Thymus (tissue), 11 donors: ENCODE results near the gene ZNF296. TPM values are rescaled to one million over a fixed set of nuclear protein-coding genes. Genes with fewer than 3 reads are reported as not detected.
A peak's percentile ranks its signal among the peaks of the same experiment; 100 is the strongest.

ENCODE experiments used
- DNase-seq, 9 donors: peaks; one replicate each; pipeline ENCODE4 v3.0.0-alpha.2; 2013; ENCODE audit warnings: low spot score in 9 of 9, low read depth in 6 of 9, missing footprints in 1 of 9
- H3K27ac ChIP-seq, 2 donors: one replicate each; pipeline ENCODE4 v1.5.1; 2013; ENCODE audit warnings: control low read depth in 1 of 2, low read depth in 1 of 2, low read length in 1 of 2, mild to moderate bottlenecking in 1 of 2, moderate library complexity in 1 of 2
- H3K27me3 ChIP-seq, 2 donors: one replicate each; pipeline ENCODE4 v1.5.1; 2013; ENCODE audit warnings: low read length in 1 of 2; ENCODE audit not compliant: control insufficient read depth in 2 of 2, insufficient read depth in 1 of 2
- H3K36me3 ChIP-seq, 2 donors: one replicate each; pipeline ENCODE4 v1.5.1; 2013; ENCODE audit warnings: low read length in 1 of 2, mild to moderate bottlenecking in 1 of 2, moderate library complexity in 1 of 2; ENCODE audit not compliant: control insufficient read depth in 2 of 2, insufficient read depth in 2 of 2
- H3K4me1 ChIP-seq, 2 donors: one replicate each; pipeline ENCODE4 v1.5.1; 2013; ENCODE audit warnings: low read length in 2 of 2; ENCODE audit not compliant: control insufficient read depth in 2 of 2, insufficient read depth in 2 of 2
- H3K4me3 ChIP-seq, 2 donors: one replicate each; pipeline ENCODE4 v1.5.1; 2013; ENCODE audit warnings: low read length in 2 of 2, control low read depth in 1 of 2, mild to moderate bottlenecking in 1 of 2
- H3K9me3 ChIP-seq, 2 donors: one replicate each; pipeline ENCODE4 v1.5.1; 2013; ENCODE audit warnings: low read length in 1 of 2, mild to moderate bottlenecking in 1 of 2; ENCODE audit not compliant: control insufficient read depth in 2 of 2, insufficient read depth in 1 of 2
- WGBS: extraction: QIAGEN DNeasy Blood & Tissue Kit; methylation state at CpG from one replicate; pipeline ENCODE4 v1.1.7; 2013; 5-methylcytosine and 5-hydroxymethylcytosine counted together
- polyA plus RNA-seq: library from polyadenylated mRNA; stranded (reverse); fragments of 200-250 nt; gene quantifications from one replicate; pipeline ENCODE4 v1.2.3, GENCODE V29; 2013
- total RNA-seq: library from RNA; stranded (reverse); fragments of 120-200 nt; gene quantifications from one replicate; pipeline ENCODE4 v1.2.4, GENCODE V29; 2013
- donor health status: healthy.

ZNF296 gene
- total and polyA plus RNA-seq, 2 donors, result 0.19 to 2.9 TPM

DNA sequence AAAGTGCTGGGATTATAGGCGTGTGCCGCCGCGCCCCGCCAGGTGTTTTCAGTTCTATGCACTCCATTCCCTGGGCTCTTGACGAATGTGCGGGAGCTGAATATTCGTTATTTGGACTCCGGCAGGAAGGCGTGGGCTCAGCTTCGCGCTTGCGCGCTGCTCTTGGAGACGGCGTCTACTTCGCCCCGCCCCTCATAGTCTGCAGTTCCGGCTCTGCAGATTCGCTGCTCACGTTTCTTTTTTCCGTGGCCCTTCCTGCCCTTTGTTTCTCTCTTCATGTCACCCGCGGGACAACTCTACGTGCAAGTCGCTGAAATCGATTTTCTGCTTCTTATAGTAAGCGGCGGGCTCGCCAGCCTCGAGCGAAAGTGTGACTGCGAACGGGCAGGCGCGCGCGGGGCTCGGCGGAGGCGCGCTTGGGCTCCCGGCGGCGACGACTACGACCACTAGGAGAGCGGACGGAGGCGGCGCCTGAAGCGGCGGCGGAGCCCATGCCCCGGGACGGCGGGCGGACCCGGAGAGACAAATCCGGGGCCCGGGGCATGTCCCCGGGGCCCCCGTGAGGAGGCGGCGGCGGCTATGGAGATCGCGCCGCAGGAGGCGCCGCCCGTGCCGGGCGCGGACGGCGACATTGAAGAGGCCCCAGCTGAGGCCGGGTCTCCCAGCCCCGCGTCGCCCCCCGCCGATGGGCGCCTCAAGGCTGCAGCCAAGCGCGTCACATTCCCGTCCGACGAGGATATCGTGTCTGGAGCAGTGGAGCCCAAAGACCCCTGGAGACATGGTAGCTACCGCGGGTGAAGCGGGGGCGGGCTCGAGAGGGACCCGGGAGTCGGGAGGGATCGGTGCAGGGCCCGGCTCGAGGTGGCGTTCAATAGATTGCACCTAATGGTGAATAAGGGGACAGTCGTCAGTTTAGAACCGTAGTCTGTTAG lies 16.7 kb upstream of the ZNF296 start, which contains the start of gene PPP1R37:
TSS of gene PPP1R37 (plus strand) at position 433 of the 932 bp plus-strand sequence. CDS start at position 580, 147 bp downstream.
- Histone ChIP-seq H3K9me3 (peaks cover 0 to 4% of the 10 kb centered on the region in 2 donors), H3K27ac (peak within 1 kb of the TSS; percentile 97 to 98), H3K4me1 (peaks cover 23 to 46% of the 10 kb centered on the region in 2 donors), H3K27me3 (no peaks in the 10 kb centered on the region), H3K36me3 (peaks cover 15 to 29% of the 10 kb centered on the region in 2 donors), H3K4me3 (peak within 1 kb of the TSS; percentile 77 to 92)
- DNase-seq, result peak; percentile 90 to 98 (median 95)
- under 1% methylated on average over 103 of the region's 103 CpGs for WGBS

DNA sequence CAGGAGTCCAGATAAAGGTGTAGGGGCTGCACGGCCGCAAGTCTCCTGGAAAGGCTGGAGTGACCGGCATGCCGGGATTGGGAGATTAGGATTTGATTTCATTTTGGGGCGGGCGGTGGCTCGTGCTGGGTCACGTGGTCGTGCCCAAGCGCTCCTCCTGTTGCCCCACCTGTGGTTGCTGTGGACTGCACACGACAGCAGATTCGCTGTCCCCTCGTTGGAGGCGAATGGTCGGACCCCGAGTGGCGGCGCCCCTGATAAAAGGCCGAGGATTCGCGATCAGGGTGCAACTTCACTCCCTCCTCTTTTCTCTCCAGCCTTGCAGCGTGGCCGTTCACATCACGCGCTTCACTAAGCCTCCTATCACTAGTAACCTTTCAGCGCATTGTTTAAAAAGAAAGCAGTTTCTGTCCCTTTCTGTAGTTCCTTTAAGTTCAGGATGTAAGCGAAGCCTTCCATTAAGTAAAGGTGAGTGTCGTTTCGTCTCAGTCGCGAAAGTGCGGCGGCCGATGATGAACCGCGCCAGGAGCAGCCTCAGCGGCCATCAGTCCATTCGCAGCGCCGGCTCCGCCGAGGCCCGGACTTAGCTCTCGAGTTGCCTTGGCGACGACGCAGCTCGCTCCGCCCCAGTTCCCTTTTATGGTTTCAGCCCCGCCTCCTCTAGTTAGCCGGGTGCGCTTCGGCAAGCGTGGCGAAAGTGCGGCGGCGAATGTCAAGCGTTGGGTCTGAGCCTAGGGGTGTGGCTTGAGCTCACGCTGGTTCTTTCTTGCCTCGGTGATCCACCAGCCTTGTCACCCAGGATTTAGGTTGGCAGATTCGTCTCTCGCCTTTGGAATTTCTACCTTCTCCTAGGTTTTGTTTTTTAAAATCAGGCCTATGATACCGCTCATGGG lies 15.0 kb upstream of the ZNF296 start:
- H3K27ac ChIP-seq, result peak overlapping the region; percentile 97 to 98
- H3K4me3 ChIP-seq, result peak overlapping the region; percentile 77 to 92
- DNase-seq, result peak; percentile 90 to 99 (median 97)
- H3K27me3 ChIP-seq, result no peaks in the 10 kb centered on the region
- H3K9me3 ChIP-seq, result peaks cover 0 to 4% of the 10 kb centered on the region in 2 donors
- 38% methylated on average over 64 of the region's 64 CpGs for WGBS
- H3K4me1 ChIP-seq, result peaks cover 19 to 36% of the 10 kb centered on the region in 2 donors
- peaks cover 13 to 30% of the 10 kb centered on the region in 2 donors for H3K36me3 ChIP-seq

DNA sequence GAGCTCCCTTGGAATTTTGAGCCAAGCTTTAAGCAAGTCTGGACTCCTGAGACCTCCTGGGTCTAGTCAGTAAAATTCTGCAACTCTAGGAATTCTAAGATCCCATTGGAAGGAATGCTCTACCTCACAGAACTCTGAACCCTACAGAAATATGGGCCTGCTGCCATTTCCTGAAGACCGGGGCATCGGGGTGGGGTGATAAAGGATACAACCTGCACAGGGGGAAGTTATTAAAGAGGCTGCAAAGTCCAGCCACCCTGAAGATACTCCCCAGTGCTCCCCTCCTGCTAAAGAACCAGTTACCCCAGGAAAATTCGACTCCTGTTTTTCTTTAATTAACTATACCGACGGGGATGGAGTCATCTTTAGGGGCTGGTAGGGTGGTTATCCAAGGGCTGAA lies 14.3 kb upstream of the ZNF296 start:
- Histone ChIP-seq H3K4me3 (peak overlapping the region in 1 of 2 donors; percentile 92), H3K9me3 (peaks cover 0 to 4% of the 10 kb centered on the region in 2 donors), H3K4me1 (peaks cover 15 to 30% of the 10 kb centered on the region in 2 donors), H3K36me3 (peaks cover 14 to 23% of the 10 kb centered on the region in 2 donors), H3K27ac (no peak overlapping the region), H3K27me3 (no peaks in the 10 kb centered on the region)
- 92% methylated on average over 5 of the region's 5 CpGs for WGBS
- DNase-seq, result no peak

DNA sequence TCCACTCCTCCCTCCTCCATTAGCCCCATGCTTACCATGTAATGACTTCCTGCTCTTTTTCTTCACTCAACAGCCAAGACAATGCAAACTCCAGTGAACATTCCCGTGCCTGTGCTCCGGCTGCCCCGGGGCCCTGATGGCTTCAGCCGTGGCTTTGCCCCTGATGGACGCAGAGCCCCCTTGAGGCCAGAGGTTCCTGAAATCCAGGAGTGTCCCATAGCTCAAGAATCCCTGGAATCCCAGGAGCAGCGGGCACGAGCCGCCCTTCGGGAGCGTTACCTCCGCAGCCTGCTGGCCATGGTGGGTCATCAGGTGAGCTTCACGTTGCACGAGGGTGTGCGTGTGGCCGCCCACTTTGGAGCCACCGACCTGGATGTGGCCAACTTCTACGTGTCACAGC lies 13.8 kb upstream of the ZNF296 start:
- Histone ChIP-seq H3K36me3 (peaks cover 19 to 23% of the 10 kb centered on the region in 2 donors), H3K4me1 (peaks cover 15 to 29% of the 10 kb centered on the region in 2 donors), H3K27ac (no peak overlapping the region), H3K9me3 (peaks cover 0 to 4% of the 10 kb centered on the region in 2 donors), H3K4me3 (no peak overlapping the region), H3K27me3 (no peaks in the 10 kb centered on the region)
- no peak for DNase-seq
- WGBS, result 99% methylated on average over 17 of the region's 17 CpGs

DNA sequence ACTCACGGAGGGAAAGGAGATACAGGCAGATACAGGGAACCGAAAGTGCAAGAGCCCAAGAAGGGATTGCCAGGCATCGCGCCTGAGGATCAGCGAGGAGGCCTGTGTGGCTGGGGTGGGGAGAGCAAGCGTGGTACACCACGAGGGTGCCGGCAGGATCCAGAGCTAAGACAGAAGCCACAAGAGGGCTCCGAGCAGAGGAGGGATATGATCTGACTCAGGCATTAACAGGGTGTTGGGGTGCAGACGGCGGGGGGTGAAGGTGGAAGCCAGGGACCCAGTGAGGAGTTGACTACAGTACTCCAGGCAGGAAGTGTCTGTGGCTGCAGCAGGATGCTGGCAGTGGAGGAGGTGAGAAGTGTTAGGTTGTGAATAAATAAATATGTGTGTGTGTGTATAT lies 11.3 kb upstream of the ZNF296 start:
- 21% methylated on average over 11 of the region's 11 CpGs for WGBS
- H3K4me1 ChIP-seq, result peaks cover 4 to 14% of the 10 kb centered on the region in 2 donors
- peaks cover 23 to 26% of the 10 kb centered on the region in 2 donors for H3K36me3 ChIP-seq
- H3K27me3 ChIP-seq, result no peaks in the 10 kb centered on the region
- H3K27ac ChIP-seq, result peak overlapping the region in 1 of 2 donors; percentile 47
- peaks cover 0 to 4% of the 10 kb centered on the region in 2 donors for H3K9me3 ChIP-seq
- no peak overlapping the region for H3K4me3 ChIP-seq
- DNase-seq, result no peak

DNA sequence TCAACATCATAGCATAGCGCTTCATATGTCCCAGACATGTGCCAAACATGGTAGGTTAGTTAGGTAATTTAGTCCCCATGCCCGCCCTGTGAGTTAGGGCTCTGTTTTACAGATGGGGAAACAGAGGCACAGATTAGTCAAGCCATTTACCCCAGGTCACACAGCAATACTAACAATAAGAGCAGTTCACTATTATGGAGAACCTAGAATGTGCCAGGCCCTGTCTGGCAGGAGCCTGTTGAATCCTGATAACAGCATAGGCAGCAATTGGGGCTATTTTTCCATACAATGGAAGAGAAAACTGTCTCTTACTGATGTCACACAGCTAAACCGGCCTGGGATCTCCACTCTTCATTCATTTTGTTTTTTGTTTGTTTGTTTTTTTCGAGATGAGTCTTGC lies 10.2 kb upstream of the ZNF296 start:
- Histone ChIP-seq H3K4me1 (peaks cover 4 to 10% of the 10 kb centered on the region in 2 donors), H3K36me3 (peaks cover 30 to 32% of the 10 kb centered on the region in 2 donors), H3K9me3 (peaks cover 0 to 4% of the 10 kb centered on the region in 2 donors), H3K27ac (no peak overlapping the region), H3K4me3 (no peak overlapping the region), H3K27me3 (no peaks in the 10 kb centered on the region)
- DNase-seq, result no peak
- WGBS, result 96% methylated on average over 4 of the region's 4 CpGs

DNA sequence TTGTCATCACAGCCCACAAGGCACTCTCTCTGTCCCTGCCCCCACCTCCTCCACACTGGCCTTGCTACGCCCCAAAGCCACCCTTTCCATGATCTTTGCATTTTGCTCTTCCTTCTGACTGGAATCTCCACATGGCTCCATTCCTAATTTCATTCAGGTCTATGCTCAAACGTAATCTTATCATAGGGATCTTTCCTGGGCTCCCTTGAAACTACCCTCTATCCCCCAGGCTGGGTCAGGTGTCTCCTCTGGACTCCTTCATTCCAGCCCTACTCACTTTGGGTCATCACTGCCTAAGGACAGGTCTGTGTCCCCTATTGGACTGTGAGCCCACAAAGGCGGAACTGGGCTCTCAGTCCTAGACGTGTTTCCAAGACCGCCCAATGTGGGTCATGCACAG lies 5.9 kb upstream of the ZNF296 start:
- Histone ChIP-seq H3K27ac (no peak overlapping the region), H3K9me3 (peaks cover 0 to 4% of the 10 kb centered on the region in 2 donors), H3K4me3 (no peak overlapping the region), H3K27me3 (peaks cover 2 to 7% of the 10 kb centered on the region in 2 donors), H3K36me3 (peaks cover 11 to 19% of the 10 kb centered on the region in 2 donors), H3K4me1 (peaks cover 10 to 15% of the 10 kb centered on the region in 2 donors)
- no peak for DNase-seq
- 98% methylated on average over 5 of the region's 5 CpGs for WGBS

DNA sequence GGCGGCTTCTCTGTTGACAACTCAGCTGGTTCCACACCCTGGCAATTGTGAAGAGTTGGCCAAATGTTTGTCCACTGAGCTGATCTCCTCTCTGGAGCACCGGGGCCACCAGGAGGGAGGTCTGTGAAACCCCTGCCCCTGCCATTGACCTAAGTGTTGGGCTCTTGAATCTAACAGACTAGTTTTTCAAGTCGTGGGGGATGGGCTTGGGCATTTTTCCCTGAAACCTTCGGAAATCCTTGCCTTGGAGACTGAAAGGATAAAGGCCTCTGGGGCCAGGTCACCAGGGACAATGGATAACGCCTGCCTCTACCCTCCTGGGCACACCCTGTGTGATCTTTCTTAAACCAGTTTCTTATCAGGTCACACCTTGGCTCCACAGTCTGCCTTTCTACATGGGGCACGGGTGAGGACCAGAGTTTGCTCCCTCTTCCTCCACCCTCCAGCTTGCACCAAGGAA lies 3.7 kb upstream of the ZNF296 start:
- H3K27ac ChIP-seq, result no peak overlapping the region
- DNase-seq, result no peak
- peaks cover 13 to 26% of the 10 kb centered on the region in 2 donors for H3K4me1 ChIP-seq
- H3K27me3 ChIP-seq, result peaks cover 17 to 29% of the 10 kb centered on the region in 2 donors
- 26% methylated on average over 6 of the region's 6 CpGs for WGBS
- peak overlapping the region; percentile 91 to 98 for H3K4me3 ChIP-seq
- H3K36me3 ChIP-seq, result peaks cover 7 to 13% of the 10 kb centered on the region in 2 donors
- peaks cover 0 to 4% of the 10 kb centered on the region in 2 donors for H3K9me3 ChIP-seq
